CD1c-positive myeloid dendritic cell (primary cell): ENCODE data around the gene AMN.

ENCODE experiments used
- DNase-seq: peaks from one replicate; pipeline ENCODE4 v3.0.0-alpha.2; 2016; ENCODE audit errors: extremely low spot score

AMN gene

GRCh38 chr14:102927878-102928411 lies 5.5 kb downstream of the AMN start:
- peak; percentile 22 for DNase-seq

DNA sequence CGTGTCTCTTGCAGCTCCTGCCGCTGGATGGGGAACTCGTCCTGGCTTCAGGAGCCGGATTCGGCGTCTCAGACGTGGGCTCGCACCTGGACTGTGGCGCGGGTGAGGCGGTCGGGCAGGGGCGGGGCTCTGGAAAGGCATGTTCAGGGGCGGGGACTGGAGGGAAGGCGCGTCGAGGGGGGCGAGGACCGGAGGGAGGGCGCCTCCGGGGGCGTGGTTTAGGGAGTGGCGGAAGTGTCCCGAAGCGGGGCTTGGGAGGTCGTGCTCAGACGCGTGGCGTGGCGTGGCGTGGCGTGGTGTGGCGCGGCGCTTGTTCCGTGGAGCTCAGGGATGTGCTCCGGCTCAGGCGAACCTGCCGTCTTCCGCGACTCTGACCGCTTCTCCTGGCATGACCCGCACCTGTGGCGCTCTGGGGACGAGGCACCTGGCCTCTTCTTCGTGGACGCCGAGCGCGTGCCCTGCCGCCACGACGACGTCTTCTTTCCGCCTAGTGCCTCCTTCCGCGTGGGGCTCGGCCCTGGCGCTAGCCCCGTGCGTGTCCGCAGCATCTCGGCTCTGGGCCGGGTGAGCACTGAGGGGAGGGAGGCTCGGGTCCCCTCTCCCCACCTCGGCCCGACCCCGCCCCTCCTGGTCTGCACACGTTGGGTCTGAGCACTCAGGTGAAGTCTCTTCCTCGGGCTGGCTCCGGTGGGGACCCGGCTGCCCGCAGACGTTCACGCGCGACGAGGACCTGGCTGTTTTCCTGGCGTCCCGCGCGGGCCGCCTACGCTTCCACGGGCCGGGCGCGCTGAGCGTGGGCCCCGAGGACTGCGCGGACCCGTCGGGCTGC lies 6.2 kb downstream of the AMN start:
- peak; percentile 59 for DNase-seq

- no peak for DNase-seq
Observed at GRCh38 chr14:102929241-102930137, 7.0 kb downstream of the AMN start.

GRCh38 chr14:102930138-102930752 lies 7.8 kb downstream of the AMN start:
- no peak for DNase-seq

DNA sequence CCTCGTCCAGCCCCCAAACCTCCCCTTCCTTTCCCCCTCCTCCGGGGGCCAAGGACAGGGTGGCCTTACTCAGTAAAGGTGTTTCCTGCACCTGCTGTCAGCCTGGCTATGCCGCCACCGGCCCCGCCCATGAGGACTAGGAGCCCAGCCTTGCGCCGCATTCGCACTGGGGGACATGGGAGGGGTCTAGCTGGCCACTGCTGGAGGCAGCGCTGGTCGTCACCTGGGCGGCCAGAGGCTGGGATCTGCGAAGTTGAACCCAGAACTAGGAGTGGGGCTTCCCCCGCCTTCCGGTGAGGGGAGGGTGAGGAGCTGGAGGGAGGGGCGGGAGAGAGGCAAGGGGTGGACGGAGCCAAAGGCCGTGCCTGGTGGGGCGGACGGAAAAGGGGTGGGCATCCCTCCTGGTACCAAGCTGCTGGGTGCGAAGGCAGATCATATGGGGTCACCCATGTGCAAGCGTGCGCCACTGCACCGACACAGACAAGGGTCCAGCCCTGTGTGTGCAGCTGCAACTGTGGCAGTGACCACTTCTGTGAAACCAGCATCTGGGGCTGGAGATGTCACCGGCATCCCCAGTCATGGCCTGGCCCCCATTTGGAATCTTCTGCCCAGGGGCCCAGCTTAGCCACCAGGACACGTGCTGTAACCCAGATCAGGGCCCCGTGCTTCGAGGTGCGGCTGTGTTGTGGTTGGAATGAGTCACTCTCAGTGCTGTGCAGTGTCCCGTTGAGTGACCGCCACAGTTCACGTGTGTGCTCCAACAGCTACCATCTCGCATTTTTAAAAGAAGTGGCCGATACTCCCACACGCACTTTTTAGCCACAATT lies 8.5 kb downstream of the AMN start:
- DNase-seq, result peak; percentile 12

GRCh38 chr14:102931580-102932285 lies 9.3 kb downstream of the AMN start:
- no peak for DNase-seq

DNA sequence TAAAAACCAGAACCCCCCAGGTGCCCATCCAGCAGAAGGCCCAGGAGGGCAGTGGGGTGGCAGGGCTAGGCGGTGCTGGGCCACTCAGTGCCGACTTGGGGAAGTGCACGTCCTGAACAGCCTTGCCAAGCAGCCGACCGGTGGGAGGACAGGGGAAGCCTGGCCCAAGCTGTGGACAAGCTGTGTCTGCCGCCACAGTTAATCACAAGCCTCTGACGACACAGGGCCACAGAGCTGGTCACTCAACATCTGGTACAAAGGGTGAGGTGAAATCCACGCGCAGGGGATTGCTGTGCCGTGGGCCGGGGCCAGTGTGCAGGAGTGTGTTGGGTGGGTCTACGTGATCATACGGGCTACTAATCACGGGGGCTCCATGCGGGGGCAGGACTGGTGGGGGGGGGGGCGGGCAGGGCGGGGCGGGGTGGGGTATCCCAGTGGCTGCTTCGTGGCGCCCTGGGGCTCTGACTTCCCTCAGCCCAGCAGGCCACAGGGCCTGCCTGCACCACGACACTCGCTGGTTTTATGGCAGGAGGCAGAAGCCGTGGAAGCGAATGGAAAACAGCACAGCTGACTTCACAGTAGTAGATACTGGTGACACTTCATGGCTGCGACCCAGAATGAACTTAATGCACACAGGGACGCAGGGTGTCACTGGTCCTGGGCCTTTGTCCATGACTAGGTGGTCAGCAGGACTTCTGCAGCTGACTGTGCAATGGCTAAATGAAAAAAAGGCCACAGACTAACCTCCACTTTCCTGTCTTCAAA lies 10.2 kb downstream of the AMN start:
- no peak for DNase-seq

DNA sequence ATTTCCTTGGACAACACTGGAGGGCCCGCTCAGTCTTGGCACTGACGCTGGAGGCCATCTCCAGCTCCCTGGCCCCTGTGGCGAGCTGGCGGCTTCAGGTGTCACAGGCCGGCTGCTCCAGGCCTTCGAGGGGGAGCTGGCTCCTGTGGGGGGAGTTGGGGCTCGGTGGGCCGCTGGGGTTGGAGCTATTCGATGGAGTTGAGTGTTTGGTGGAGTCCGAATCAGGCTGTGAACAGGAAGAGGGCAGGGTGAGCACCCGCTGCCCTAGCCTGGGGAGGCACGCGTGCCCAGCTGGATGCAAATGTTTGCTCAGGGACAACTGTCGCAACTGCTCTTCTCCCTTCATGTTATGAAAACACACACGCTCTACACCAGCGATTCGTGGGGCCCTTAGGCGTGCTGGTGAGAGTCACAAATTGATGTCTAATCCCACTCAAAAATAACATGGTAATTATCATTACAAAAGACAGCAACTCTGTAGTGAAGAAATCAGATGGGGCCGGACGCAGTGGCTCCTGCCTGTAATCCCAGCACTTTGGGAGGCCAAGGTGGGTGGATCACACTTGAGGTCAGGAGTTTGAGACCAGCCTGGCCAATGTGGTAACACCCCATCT lies 11.3 kb downstream of the AMN start:
- DNase-seq, result no peak

- DNase-seq, result no peak
Observed at GRCh38 chr14:102935756-102936155, 13.3 kb downstream of the AMN start.

DNA sequence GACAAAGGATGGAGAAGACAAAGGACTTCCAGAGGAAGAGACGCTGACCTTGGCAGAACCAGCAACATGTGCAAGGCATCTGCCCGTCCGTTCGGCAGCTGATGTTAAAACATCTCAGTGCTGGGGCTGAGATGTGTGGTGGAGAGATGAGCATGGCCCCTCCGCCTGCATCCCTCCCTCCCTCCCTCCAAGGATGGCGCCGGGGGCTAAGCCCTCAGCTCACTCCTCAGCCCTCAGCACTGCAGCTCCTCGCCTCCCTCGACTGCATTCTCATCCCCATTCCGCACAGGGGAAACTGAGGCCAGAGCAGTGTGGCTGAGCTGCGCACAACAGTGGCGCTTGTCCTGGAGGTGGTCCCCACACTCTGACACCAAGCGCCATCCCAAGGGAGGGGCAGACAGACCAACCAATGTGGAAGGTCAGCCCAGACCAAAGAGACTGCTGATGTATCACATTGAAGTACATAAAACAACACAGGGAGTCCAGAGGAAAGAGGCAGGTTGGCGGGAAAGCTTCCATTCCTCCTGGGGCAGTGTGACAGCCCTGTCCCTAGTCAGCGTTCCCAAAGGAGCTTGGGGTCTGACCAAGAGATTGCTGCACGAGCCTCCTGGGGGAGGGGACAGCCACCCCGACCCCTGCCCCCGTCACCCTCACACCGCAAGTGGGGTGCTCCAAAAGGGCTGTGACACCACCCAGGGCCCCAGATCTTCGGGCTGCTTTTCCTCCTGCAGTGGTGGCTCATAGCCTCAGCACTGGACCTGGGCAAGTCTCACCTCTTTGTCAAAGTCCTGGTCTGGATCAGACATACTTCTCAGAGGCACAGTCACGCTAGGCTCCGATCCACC lies 15.1 kb downstream of the AMN start:
- no peak for DNase-seq

DNA sequence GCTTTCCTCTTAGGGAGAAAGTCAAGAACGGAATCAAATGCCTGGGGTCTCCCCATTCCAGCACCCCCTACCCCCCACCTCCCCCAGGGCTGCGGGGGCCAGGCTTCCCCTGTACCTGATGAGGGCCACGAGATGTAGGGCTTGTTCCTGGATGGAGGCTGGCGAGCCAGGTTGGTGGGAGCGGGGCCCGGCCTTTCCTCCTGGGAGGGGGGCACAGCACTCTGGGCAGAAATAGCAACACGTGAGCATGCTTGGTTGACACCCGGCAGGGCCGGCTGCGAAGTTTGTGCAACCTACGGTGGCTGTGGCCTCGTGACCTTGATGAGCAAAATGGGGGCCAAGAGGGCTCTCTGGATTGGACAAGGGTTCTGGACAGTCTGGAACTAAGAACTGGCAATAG lies 15.7 kb downstream of the AMN start:
- DNase-seq, result no peak

DNA sequence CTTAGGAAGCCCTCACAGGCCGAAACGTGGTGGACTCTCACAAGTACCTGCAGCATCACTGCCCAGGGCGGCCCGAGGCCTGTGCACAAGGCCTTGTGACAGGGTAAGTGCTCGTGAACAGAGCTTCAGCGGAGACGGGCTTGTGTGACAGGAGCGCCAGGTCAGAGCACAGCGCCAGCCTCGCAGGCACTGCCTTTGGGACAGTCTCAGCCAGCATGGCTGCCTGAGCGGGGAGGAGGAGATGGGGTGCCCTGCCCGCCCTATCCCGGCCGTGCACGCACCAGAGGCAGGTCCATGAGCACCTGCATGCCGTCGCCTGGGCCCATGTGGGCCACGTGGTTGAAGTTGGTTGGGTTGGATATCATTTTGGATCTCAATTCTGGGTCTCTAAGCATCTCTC lies 16.9 kb downstream of the AMN start:
- no peak for DNase-seq

DNA sequence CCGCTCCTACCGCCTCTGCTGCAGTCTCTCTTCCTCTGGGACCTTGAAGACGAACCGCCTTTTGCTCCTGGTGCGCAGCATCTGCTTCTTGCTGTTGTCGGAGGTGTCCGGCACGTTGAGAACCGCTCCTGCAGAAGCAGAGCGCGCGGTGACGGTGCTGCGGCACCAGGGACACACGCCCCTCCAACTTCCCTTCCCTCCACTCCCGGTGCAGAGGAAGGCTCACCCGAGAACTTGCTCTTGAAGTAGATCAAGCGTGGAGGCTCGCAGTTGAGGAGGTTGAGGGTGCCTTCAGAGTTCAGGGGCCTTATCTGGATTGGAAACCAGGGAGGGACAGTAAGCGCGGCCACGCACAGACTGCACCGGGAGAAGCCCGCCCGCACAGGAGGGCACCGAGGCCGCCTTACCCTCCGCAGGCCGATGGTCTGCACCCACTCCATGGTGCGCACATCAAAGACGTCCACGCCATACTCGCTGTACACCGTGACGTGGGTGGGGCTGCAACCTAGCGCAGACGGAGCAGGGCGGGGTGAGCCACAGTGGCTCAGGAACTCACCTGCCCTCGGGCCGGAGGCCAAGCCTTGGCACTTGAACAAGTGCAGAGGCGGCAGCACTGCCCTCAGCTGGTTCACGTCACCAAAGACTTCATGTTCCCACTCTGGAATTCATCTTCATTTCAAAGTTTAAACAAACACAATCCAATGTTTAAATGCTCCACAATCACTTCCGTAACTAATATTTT lies 17.5 kb downstream of the AMN start:
- no peak for DNase-seq

DNA sequence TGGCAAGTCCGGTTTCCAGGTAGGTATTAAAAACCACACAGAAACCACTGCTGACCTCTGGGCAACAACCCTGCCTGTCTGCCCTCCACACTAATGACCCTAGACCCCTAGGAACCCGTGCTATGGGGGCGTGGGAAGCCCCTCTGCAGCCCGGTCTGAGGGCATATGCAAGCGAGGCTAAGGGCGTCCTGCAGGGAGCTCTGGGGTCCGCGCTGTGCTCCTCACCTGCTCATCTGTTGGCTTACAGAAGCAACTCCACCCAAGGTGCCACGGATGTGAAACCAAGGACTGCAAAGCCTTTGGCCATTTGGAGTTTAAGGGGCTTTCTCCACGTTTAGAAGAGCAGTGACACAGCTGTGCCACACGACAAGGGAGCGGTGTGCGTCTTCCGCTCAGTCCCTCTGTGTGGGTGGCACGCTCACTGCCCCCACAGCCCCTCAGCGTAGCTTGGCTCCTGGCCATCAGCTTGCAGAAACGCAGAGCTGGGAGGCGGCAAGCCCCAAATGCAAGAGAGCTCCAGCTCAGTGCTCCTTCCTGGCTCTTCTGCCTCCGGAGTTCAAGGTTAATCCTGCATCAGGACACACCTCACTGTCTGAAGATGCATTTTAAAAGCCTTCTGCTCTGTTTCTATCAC lies 18.4 kb downstream of the AMN start:
- no peak for DNase-seq

DNA sequence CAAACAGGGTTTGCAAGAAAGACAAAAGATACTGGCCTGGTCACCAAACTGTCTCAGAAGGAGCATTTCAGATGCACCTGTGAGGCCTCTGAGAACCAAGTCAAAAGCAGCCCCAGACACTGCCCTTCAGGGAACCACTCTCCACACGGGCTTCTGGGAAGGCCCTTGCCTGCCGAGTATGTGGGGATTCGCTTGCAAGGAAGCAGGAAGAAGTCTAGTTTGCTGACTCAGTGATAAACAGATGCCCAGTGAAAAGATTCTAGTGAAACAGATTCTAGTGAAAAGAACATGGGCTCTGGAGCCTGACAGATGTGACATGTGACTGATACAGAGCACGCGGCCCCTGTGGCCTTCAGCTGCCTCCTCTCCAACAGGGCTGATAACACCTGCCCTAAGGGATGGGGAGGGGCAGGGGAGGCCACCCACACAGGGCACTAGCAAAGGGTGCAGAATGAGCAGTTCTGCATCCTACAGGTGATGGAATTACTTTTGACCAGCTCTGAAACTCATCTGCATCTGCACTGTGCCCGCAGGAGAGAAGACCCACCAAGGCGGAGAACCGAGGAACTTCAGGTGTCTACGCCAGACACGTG lies 19.1 kb downstream of the AMN start:
- no peak for DNase-seq

DNA sequence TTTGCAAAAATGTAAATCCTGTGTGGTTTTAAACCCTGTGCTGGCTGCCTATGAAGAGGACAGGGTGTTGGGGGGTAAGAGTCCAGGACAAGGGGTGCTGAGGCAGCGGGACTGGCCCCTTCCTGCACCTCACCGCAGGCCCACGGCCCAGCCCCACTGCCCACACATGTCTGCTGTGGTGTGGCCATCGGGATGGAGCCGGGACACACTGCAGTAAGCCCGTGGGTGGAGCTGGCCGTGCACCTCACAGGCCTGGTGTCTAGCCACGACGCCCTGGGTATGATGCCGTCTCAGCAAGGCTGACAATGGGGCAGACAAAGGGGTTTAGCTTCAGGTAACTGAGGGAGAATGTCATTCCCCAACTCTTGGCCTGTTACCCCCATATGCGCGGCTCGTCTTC lies 19.6 kb downstream of the AMN start:
- DNase-seq, result no peak

DNA sequence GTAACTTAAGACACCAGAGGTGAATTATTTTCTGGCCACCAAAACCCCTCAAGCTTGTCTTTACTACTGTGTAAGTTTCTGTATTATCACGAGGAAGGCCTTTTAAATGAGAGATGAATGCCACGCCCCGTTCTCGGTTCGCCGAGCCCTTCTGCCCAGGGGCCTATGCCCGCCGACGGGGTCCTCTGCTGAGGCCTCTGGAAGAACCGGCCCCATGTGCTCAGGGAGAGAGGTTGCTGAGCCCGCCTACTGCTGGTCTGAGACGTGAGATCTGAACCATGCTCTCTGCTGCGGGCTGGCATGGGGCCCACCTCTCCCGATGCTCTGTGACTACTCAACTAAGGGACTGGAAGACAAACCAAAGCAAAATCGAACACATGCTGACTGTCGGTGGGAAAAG lies 21.0 kb downstream of the AMN start:
- no peak for DNase-seq
